Activated CD4-positive, alpha-beta T cell treated with anti-CD3 and anti-CD28 coated beads for 24 hours (primary cell): Measurements from ENCODE around the gene SPDYE3.

Experiments used
- DNase-seq, 2 donors: peaks; one replicate each; pipeline ENCODE4 v3.0.0-alpha.2; 2020; ENCODE audit warnings: low read depth in 2 of 2

SPDYE3 gene

GRCh38 chr7:100370746-100371145 is 63.2 kb downstream of the SPDYE3 start:
- no peak for DNase-seq

- no peak for DNase-seq
Measured at GRCh38 chr7:100371561-100372171, 64.2 kb downstream of the SPDYE3 start.
